Activated CD4-positive, alpha-beta T cell treated with anti-CD3 and anti-CD28 coated beads, Interleukin-2, amount 50 U/mL, for 1 hour (primary cell): ENCODE data around the gene UNC13B.
"Not testable (repeated sequence)": the region's sequence is repeated elsewhere in the genome, so short reads cannot be mapped to it uniquely, and the experiment has no call there.

Experiments used
- DNase-seq: peaks from one replicate; pipeline ENCODE4 v3.0.0-alpha.2; 2020

Gene UNC13B

GRCh38 chr9:35229066-35229778 is 67.4 kb downstream of the UNC13B start:
- DNase-seq = no peak

GRCh38 chr9:35229779-35230143 is 68.0 kb downstream of the UNC13B start:
- DNase-seq = no peak

DNA sequence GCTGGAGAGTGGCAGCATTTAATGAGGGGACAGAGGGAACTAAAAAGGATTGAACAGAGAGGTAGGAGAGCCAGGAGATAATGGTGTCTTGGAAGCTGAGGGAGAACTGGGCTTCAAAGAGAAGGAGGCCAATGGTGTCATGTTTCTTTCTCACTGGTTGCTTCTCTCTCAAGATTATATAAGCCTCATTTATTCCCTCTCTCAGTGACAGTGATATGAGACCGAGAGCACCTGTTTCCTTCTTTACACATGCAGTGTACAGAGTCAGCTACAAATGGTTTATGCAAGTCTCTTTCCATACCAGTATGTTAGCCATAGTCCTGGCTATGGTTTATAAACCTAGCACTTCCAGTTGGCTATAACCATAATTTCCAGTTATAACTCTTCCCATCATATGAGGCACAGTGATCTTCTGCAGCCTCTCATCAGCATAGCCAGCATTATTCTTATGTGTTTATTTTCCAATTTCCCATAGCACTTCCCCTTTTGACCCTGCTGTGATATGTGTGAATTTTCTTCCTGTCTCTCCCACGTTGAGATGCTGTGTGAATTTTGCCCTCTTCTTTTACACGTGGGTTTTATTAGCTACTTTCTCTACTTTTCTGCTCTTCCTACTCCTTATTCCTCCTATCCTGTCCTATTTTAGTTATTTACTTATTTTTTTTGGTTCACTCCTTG is 71.2 kb downstream of the UNC13B start:
- no peak for DNase-seq

DNA sequence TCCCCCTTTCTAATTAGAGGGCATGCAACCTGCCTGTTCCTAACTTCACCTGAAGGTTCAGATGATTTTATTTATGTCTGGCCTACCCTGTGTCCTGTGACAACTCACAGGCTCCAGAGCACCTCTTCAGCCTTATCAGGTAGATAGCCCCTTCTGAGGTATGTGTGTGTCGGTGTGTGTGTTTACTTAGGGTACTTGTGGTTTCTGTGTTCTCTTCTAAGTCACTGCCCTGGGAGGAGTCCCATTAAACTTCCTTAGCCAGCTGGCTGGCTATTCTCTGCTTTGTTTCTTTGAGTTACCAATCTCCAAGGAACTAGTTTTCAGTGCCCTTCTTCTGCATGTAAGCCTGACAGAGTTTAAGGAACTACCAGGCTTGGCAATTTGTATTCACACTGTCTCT is 74.9 kb downstream of the UNC13B start:
- no peak for DNase-seq

- no peak for DNase-seq
These were observed 75.5 kb downstream of the UNC13B start for GRCh38 chr9:35237311-35237710.

- DNase-seq = not testable (repeated sequence)
These were observed 84.1 kb downstream of the UNC13B start for GRCh38 chr9:35245945-35246344.

DNA sequence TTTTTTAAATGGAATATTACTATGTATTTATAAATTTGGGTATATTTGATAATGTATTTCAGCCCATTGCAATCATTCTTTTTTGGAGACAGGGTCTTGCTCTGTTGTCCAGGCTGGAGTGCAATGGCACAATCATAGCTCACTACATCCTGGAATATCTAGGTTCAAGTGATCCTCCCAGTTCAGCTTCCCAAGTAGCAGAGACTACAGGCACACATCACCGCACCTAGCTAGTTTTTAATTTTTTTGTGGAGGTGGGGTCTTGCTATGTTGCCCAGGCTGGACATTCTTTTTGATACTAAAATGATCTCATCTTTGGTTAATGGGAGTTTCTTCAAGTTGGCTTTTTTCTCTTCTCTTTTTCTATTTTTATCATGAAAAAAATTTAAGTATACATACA is 91.3 kb downstream of the UNC13B start:
- no peak for DNase-seq

GRCh38 chr9:35254237-35254636 is 92.4 kb downstream of the UNC13B start:
- DNase-seq = no peak

DNA sequence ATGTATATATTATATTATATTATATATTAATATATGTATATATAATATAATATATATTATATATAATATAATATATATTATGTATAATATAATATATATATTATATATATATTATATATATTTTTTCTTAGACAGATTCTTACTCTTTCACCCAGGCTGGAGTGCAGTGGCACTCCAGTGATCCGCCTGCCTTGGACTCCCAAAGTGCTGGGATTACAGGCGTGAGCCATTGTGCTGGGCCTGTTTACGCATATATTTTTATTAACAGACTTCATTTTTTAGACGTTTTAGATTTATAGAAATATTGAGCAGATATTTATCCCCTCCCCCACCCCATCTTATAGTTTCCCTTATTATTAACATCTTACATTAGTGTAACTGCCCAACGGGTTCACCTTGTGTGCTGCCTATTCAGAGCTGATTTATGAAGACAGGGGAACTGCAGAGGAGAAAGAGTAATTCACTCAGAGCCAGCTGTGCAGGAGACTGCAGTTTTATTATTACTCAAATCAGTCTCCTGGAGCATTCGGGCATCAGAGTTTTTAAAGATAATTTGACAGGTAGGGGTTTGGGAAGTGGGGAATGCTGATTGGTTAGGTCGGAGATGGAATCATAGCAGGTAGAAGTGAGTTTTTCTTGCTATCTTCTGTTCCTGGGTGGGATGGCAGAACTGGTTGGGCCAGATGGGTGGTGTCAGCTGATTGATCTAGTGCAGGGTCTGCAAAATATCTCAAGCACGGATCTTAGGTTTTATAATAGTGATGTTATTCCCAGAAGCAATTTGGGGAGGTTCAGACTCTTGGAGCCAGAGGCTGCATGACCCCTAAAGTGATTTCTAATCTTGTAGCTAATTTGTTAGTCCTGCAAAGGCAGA is 93.4 kb downstream of the UNC13B start:
- DNase-seq = no peak

- DNase-seq = no peak
These were observed 96.3 kb downstream of the UNC13B start for GRCh38 chr9:35257986-35258659.

GRCh38 chr9:35258660-35259474 is 97.1 kb downstream of the UNC13B start:
- DNase-seq = peak; percentile 44

DNA sequence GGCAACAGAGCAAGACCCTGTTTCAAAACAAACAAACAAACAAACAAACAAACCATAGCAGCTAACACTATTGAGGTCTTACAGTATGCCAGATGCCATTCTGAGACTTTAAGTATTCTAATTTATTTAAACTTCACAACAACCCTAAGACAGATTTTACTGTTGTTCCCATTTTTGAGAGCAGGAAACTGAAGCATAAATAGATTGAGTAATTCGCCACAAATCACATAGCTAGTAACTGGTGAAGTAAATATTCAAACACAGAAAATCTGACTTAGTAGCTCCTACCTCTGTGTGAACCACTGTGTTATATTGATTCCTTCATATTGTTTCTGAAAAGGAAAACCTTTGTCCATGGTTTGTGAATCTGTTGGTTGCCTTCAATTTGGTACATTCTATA is 98.4 kb downstream of the UNC13B start:
- no peak for DNase-seq

DNA sequence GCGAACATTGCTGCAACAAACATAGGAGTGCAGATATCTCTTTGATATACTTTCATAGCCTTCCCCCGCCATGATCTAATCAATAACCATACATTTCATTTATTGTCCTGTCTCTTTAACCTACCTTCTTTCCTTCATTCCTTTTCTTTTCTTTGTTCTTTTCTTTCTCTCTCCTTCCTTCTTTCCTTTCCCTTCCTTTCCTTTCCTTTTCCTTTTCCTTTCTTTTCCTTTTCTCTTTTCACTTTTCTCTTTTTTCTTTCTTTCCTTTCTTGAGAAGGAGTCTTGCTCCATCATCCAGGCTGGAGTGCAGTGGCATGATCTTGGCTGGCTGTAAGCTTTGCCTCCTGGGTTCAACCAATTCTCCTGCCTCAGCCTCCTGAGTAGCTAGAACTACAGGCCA is 100.3 kb downstream of the UNC13B start:
- no peak for DNase-seq

DNA sequence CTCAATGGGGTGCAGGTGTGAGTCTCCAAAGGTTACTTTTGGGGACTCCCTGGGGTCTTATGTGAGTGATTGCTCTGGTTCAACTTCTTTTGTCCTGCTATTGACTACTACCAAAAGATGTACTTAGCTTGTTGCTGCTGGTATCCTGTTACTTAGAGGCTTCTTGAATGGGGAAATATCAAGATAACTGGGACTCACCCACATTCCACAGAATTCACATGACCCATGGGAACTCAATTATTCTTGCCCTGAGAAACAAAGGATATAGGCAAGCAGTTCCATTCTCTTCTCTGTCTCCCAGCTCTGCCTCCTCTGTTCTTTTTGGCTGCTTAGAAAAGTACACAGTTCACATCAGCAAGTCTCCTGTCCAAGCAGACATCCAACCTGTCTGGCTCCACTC is 105.9 kb downstream of the UNC13B start:
- no peak for DNase-seq

DNA sequence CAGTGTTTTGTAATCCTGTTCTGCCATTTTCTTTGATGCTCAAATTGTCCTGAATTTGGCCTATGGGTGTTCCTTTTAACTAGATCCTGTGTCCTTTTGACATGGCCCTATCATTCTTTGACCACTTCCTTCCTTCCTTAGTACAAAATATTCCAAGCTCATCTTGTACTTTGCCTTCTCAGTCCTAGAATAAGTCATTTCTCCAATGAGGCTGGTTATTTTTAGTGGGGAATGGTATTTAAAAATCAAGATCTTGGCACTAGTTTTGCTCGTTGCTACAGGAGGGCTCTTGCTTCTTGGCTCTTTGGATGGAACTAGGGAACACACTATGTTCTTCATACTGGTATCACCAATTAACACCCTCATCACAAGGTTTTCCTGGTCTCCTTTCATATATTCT is 108.1 kb downstream of the UNC13B start:
- DNase-seq = no peak

GRCh38 chr9:35271637-35272036 is 109.8 kb downstream of the UNC13B start:
- DNase-seq = no peak

- no peak for DNase-seq
These were observed 111.2 kb downstream of the UNC13B start for GRCh38 chr9:35272989-35273388.

GRCh38 chr9:35273591-35273990 is 111.8 kb downstream of the UNC13B start:
- DNase-seq = no peak

GRCh38 chr9:35274993-35275392 is 113.2 kb downstream of the UNC13B start:
- DNase-seq = no peak

DNA sequence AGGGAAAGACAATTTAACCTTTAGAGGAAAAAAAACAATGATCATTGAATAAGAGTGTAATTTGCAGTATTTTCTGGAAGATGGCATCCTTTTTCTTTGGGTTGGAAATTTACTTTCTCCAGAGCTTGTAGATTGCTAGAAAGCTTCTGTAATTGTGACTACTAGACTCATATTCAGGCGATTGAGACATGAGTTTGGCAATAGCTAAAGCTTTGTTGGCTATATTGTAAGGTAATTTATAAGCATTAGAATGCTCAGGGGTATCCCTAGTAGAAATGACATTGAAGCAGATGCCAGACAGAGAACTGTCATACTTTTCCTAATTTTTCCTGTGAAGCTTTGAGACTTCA is 115.3 kb downstream of the UNC13B start:
- DNase-seq = no peak

DNA sequence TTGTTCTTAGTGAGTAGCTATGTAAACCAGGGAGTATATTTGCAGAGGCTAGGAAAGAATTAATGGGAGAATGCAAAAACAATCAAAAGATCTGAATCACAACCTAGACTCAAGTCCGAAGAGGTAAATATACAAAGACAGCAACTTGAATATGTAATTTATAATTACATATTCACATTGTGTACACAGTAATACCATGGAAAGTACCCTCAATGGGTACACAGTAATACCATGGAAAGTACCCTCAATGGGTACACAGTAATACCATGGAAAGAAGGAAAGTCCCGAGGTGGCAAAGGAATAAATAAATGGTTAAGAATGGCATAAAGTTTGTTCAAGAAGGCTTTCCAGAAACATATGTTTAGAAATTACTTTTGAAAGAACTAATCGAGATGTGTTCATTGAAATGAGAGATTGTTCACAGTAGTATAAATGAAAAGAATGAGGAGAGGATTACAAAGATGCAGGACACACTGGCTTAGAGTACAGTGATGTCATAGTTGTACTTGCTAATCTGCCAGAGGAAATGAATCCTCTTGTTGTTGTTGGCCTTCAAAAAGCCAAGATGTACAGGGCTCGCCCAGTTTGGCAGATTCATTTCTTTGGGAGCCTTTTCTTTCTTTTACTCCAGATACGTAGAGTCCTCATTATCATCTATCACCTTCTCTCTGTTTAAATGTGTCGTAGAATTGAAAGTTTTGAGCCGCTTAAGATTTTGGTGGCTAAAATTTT is 116.0 kb downstream of the UNC13B start:
- DNase-seq = no peak

DNA sequence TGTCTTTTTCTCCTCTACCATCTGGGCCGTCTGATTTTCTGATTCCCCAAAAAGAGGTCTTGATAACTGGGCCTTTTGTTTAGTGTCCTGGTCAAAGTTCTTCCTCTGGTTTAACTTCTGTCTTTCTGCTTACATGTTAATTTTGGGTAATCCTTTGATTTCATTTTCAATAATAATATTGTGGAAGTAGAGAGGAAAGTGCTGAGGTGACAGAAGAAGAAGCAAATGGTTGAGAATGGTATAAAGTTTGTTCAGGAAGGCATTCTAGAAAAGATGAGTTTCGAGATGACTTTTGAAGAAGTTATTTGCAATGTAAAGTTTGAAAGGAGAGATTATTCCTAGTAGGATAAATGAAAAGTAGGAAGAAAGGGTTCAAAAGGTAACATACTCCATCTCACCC is 118.1 kb downstream of the UNC13B start:
- no peak for DNase-seq
